Stimulated activated CD4-positive, alpha-beta T cell treated with anti-CD3 and anti-CD28 coated beads, Interleukin-4, amount 100 ng/mL, for 1 hour (primary cell): ENCODE measurements around the gene SERTAD1.
"Not testable (repeated sequence)": the region's sequence is repeated elsewhere in the genome, so short reads cannot be mapped to it uniquely, and the experiment has no call there.

Experiments
- DNase-seq: peaks from one replicate; pipeline ENCODE4 v3.0.0-alpha.2; 2020

SERTAD1 gene

DNA sequence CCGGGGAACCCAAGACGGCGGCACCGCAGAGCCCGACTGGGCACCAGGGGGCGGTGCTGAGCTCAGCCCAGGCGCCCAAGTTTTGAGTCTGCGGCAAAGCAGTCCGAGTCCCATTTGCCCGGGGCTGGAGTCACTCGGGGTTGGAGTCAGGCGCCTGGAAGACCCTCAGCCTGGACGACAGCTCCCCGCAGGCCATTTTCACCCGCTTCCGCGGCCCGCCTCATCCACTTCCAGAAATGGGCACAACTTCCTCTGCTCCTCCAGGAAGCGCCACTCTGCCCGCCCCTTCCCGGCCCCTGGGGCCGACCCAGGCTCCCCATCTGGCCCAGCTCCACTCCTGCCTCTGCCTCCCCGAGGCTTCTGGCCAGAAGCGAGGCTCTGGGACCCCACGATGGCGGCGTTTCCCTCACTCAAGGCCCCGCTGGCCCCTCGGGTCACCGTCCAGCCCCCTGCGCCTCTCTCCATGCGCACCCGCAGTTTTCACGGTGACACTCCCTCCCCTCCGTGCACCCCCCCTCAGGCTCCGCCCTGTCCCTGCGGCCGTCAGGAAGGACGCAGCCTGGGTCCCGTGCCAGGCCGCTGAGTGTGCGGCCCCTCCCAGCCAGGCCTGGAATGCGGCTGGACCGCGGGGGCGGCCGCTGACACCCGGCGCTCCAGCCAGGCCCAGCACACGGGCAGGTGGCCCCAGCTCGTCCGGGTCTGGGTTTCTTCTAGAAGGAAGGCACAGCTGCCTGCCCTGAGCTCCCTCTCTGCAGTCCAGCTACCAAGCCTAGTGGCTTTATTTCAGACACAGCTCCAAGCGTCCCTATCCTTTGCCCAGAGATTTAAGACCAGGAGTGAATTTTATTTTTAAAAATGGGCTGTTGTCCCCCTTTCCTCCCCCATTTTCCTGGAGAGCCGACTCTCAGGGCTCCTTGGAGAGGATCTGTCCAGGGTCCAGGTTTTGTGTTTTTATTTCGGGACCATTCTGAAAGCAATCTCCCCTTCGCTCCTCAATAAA is 4.7 kb downstream of the SERTAD1 start:
- DNase-seq, result peak; percentile 71

DNA sequence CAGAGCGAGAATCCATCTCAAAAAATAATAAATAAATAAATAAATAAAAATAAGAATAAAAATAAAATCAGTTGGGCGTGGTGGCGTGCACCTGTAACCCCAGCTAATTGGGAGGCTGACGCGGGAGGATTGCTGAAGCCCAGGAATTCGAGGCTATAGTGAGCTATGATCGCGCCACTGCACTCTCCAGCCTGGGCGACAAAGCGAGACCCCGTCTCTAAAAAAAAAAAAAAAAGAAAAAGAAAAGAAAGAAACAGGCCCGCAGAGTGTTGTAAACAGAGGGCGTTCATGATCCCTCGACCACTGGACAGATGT is 5.4 kb downstream of the SERTAD1 start:
- no peak for DNase-seq

DNA sequence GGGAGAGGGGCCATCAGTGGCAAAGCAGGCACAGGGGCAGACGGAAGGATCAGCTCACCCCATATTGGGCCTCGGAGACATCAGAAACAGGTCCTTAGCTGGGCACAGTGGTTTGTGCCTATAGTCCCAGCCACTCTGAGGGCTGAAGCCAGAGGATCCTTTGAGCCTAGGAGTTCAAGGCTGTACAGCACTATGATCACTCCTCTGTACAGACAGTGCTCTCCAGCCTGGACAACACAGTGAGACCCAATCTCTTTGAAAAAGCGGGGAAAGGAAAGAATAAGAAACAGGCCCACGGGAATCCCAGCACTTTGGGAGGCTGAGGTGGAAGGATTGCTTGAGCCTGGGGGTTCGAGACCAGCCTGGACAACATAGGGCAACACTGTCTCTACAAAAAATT is 6.0 kb downstream of the SERTAD1 start:
- no peak for DNase-seq

DNA sequence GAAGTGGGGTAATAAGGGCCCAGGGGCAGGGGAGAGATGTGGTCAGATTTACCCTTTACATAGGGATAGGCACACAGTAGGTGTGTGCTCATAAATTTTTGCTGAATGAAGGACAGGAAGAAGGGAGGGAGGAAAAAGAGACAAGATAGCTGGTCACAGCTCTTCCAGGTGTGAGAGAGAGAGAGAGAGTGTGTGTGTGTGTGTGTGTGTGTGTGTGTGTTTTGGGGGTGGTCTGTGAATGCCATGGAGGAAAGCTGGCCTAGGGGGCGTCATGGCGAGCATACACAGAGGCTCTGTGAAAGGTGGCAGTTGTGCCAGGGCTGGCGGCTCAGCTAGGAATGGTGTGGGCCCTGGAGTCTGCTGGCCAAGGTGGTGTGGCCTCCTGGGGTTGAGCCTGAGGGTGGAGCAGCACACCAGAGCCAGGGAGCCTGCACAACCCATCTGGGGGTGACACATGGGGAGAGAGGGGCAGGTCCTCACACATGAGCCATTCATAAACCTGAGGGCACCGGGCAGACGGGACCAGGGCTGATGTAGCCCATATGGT is 6.7 kb downstream of the SERTAD1 start:
- no peak for DNase-seq

DNA sequence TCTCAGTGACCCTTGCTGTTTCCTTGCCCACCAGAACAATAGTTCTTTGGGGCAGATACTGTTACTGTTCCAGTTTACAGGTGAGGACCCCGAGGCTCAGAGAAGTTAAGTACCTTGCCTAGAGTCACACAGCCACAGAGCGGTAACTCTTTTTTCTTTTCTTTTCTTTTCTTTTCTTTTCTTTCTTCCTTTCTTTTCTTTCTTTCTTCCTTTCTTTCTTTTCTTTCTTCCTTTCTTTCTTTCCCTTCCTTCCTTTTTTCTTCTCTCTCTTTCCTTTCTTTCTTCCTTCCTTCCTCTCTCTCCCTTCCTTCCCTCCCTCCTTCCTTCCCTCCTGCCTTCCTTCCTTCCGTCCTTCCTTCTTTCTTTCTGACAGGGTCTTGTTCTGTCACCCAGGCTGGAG is 7.8 kb downstream of the SERTAD1 start:
- DNase-seq, result no peak

DNA sequence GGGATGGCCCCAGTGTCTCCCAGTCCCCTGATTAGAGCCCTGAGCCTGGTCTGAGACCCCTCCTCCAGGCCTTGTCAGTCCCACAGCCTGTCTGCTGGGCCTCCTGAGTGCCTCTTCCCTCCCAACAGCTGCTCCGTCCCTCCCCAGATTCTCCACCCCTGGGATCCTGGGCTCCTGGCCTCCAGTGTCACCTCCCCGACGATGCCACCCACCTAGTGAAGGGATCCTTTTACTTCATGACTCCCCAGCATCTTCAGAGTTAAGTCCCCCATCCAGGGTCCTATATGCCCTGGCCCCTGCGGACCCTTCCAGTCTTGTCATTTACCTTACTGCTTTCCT is 8.2 kb downstream of the SERTAD1 start:
- DNase-seq, result no peak

DNA sequence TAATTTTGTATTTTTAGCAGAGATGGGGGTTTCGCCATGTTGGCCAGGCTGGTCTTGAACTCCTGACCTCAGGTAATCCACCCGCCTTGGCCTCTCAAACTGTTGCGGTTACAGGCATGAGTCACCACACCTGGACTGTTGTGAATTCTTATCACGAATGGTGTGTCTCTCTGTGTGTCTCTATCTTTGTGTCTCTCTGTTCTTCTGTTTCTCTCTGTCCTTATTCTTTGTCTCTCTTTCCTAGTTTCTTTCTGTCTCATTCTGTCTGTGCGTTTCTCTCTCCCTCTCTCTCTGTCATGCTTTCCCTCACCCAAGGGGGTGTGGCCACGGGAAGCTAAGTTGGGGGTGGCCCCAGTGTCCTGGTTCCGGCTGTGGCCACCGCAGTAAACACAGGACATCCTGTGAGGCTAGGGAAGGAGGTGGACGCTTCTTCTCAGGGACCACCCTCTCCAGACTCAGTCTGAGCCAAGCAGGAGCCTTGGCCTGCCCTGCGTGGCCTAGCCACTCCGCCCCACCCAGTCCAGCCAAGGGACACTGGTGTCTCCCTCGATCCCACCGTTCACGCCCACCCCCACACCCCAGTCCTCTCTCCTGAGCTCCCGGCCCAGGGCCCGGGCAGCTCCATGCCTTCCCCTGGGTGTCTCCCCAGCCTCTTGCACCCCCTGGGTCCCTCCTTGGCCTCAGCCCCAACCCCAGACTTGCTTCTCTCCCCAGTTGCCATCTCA is 8.7 kb downstream of the SERTAD1 start:
- no peak for DNase-seq

DNA sequence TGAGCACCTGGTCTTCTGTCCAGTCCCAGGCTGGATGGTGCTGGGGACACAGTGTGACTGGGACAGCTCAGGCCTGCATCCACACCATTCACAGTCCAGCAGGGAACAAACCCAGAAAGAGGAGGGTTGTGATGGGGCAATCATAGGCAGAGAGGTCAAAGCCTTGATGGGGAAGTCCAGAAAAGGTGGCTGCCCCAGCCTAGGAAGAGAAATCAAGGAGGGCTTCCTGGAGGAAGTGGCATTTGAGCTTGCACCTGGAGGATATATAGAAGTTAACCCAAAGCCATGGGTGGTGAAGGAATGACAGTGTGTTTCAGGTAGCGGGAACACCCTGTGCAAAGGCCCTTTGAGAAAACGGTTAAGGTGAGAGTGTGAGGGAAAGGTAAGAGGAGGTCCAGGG is 10.0 kb downstream of the SERTAD1 start:
- DNase-seq, result no peak

DNA sequence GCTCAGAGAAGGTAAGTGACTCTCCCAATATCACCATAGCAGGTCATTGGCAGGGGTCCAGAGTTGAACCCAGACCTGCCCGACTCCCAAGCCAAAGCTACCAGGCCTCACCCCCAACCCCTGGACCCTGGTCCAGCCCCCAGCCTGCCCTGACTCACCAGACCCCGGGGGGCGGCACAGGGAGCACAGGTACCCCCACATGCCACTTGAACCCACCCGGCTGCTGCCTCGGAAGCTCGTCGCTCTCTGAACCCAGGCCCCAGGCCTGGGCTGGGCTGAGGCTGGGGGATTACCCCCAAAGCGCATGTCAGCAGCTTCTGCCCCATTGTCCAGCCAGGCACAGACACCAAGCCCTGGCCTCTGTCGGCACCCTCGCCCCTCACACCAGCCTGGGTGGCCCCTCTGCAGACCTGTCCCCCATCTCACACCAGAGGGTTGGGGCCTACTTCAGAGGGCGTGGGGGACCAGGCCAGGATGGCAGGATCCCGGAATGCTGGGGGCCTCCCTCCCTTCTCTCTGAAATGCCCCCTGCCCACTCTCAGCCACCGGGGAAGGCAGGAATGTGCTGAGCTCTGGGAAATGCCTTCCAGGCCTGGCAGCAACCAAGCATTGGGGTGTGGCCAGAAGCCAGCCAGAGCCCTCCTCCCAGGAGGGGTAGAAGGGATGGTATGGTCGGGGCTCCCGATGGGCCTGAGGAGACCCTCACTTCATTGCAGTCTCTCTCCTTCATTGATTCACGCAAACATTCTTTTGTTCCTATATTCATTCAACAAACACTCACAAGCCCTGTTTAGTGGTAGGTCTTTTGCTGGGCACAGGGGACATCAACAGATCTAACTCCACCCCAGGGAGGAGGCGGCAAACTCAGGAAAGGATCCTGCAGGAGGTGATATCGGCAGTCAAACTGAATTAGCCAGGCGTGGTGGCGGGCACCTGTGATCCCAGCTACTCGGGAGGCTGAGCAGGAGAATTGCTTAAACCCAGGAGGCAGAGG is 11.0 kb downstream of the SERTAD1 start:
- DNase-seq, result no peak

DNA sequence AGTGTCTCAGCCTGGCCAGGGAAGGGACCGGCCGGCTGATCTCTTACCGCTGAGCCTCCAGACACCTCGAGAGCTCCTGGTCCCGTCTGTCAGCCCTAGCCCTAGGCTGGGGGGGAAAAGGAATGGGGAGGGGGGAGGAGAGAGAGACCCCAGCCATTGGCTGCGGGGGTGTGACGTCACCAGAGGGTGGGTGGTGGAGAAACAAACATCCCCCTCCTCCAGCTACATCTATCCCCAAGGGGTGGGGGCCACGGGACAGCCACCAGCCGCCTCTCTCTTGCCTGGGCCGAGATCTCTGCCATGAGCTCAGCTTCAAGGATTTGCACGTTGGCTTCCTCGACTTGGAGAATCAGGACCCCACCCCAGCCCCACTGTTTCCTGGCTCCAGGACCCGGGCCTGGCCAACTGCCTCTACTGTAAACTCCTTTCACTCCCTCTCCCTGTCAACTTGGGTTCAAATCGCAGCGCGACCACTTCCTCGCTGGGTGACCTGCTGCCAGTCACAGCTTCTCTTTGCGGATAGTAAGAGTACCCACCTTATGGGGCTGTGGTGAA is 12.4 kb downstream of the SERTAD1 start, which contains the start of gene PRX:
PRX (minus strand) TSS at position 88 of the 555 bp plus-strand sequence. CDS start 5,446 bp downstream, outside the sequence.
- no peak for DNase-seq

DNA sequence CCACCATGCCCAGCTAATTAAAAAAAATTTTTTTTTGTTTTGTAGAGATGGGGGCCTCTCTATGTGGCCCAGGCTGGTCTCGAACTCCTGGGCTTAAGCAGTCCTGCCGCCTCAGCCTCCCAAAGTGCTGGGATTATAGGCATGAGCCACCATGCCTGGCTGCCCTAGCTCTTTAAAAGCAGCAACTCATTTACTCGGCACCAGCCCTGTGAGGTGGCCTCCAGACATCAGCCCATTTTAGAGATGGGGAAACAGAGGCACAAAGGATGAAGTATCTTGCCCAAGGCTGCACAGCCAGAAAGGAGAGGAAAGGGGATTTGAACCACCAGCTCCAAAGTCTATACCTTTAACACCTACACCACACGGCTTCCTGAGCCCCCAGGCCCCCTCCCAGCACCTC is 12.9 kb downstream of the SERTAD1 start:
- no peak for DNase-seq

DNA sequence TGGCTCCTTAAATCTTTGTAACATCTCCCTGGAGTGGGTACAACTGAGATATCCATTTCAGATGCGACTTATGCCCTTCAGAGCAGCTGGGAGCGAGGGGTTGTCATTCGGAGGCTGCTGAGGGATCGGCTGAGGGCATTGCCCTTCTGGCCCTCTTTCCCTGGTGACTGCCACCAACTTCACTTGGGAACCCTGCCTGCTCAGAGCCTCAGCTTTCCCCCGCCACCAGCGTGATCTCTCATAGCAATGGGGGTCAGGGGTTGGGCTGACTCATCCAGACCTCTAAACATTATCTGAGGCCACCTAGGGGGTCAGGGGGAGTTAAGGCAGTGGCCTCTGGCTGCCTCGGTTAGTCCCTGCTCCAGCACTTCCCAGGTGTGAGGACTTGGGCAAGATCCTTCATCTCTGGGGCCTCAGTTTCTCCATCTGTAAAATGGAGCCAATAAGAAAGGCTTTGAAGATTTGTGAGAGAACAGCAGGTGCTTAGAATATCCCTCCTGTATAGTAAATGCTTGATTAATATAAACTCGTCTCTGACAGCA is 13.8 kb downstream of the SERTAD1 start:
- no peak for DNase-seq

DNA sequence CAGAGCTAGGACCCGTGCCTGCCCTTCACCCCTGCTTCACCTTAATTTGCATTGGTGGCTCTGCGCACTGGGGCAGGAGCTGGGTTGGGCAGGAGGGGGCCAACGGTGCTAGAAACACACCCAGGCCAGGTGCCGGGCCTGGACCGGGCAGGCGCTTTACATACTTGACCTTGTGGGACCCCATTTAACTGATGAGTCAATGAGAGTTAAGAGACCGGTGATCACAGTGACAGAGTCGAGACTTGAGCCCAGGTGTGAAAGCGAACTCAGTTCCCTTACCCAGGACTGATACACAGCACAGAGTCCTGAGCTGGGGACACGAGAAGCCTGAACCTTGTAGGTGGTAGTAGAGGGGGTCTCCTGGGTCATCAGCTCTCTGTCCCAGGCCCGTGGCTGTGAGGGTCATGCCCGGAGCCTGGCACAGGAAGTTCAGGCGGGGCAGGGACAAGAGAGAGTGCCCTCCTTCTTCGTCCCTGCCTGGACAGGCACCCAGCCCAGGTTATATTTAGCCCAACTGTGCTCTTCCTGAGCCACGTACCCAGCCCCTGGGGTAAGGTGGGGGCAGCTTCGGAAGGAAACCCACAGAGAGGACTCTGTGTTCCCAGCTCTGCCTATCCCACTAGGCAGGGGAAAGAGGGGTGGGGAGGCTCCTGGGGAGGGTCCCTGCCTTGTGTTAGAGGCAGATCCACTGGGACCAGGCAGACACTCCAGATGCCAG is 14.5 kb downstream of the SERTAD1 start:
- DNase-seq, result no peak

DNA sequence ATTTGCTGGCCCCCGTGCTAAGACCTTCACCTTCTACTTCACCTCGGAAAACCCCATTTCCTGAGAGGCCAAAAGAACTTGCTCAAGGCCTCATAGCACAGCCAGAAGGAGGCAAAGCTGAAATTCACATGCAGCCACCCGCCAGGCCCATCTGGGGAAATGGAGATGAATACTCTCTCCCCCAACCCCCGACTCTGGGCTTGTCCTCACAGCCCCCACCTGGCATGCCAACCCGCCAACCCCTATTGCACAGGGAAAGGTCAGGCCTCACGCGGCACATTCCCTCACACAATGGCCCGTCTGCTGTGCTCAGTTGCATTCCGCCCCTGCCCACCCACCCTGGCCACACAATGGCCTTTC is 15.8 kb downstream of the SERTAD1 start:
- DNase-seq, result no peak

DNA sequence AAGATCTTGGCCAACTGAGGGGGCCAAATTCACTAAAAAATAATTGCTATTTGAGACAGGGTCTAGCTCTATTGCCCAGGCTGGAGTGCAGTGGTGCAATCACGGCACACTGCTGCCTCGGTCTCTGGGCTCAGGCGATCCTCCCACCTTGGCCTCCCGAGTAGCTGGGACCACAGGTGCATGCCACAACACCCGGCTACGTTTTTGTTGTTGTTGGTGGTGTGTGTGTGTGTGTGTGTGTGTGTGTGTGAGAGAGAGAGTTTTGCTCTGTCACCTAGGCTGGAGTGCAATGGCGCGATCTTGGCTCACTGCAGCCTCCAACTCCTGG is 17.2 kb downstream of the SERTAD1 start:
- DNase-seq, result not testable (repeated sequence)

DNA sequence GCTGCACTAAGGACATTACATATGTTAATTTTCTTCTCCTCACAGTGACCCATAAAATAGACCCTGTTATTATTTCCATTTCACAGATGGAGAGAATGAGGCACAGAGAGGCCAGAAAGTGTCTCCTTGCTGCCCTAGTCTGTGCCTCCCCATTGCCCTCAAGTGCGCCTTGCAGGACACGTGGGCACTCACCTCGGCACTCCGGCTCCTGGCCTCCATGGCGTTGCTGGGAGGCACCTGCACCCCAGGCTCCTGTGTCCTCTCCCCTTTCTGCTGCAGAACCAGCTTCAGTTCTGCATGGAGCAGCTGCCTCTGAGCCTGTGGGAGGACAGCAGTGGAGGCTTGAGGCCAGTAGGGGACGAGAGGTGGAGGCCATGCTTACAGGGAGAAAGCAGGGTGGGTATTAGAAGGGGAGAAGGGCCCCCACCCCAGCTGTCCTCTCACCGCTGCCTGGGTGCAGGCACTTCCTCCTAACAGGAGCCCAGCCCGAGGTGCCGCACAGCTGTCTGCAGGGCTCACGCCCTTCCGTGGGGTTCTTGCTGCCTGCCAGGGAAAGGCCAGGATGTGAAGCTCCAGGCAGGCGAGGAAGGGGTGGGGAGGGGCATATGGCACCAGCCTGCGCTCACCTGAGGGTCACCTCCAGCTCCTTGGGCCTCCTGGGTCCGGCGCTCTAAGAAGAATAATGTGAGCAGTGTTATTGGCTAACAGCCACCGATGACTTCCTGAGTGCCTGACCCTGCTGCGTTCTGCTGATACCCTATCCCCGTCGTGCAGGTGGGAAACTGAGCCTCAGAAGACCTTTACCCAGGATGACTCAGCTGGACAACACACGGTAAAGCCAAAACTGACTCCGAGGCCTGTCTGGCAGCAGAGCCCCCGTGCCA is 17.8 kb downstream of the SERTAD1 start:
- DNase-seq, result no peak

DNA sequence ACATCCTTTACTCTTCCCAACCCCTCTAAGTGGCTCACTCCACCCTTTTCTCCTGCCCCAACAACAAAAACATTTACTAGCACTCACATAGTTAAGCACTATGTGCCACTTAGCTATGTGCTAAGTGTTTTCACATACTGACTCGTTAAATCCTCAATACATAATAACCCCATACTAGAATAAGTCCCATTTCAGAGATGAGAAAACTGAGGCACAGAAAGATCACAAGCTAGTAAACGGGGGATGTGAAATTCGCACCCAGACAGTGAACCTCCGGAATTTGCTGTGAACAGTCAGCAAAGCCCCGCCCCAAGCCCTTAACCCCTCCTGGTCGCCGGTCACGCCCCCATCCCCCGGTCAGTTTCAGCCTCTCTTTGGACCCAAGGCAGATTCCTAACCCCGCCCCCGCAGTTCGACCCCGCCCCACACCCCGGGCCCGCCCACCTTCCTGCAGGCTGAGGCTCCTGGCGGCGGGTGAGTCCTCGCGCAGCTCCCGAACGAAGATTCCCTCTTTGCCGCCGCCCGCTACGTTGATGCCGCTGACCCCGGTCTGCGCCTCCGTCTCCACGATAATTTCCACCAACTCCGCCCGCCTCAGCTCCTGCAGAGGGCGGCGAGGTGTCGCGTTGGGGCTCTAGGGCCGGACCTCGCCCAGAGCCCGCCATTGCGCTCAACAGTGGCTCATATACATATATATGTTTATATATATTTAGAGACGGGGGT is 22.4 kb downstream of the SERTAD1 start:
- DNase-seq, result peak; percentile 69

DNA sequence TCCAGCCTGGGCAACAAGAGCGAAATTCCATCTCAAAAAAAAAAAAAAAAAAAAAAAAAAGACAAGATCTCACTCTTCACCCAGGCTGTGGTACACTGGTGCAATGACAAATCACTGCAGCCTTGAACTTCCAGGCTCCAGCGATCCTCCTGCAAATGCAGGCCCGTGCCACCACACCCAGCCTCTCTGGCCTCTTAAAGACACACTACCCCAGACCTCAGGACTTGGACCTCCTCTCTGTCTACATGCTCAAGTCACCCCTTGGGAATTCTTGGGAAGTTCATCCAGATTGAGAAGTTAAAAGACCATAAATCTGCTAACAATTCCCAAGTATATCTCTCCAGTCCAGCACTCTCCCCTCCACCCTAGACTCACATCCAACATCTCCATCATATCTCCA is 25.2 kb downstream of the SERTAD1 start:
- DNase-seq, result no peak

DNA sequence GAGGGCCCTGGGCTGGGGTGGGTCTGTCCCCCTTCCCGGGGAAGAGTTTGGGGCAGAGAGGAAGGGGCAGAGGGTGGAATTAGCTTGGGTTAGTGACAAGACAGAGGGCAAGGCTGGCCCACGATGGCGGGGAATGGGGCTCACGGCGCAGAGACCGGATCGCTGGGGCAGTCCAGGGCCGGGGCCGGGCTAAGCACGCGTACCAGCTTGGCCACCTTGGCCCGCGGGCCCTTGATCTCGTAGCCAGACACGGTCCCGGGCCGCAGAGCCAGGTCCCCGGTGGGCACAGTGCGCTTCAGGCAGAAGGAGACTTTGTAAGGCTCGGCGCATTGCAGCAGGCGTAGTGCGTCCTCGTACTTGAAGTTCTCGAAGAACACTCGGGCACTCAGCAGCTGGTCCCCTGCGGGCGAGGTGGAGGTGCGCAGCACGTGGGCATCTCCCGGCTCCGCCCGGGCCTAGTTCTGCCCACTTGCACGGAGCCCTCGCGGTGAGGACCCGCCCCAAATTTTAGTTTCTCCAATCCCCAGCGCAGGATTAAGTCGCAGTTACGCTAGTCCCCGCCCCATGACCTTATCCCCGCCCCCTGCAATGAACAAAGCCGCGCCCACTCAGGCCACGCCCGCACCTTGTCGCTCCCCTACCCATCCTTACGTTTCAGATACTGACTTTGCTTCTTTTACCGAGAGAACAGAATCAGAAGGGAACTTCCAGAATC is 27.2 kb downstream of the SERTAD1 start:
- DNase-seq, result peak; percentile 72
